Kidney (tissue), 14 donors: ENCODE results near the gene CACNA1S. TPM values are rescaled to one million over a fixed set of nuclear protein-coding genes. Genes with fewer than 3 reads are reported as not detected.
A peak's percentile ranks its signal among the peaks of the same experiment; 100 is the strongest.

Source experiments
- DNase-seq, 5 donors: peaks; one replicate each; pipeline ENCODE4 v3.0.0-alpha.2; 2013 to 2020
- FAIRE-seq: peaks from 2 replicates; lab custom pipeline; 2012; peaks lifted over from hg19 to GRCh38; lab: Jason Lieb, UNC
- H3K27ac ChIP-seq, 2 donors: one replicate each; pipeline ENCODE4 v1.7.0; 2013; ENCODE audit warnings: low read depth in 2 of 2, low read length in 2 of 2, inconsistent platforms in 1 of 2
- H3K27me3 ChIP-seq: one replicate; pipeline ENCODE4 v1.7.1; 2013; ENCODE audit warnings: low read length, inconsistent platforms; ENCODE audit not compliant: control insufficient read depth, insufficient read depth
- H3K36me3 ChIP-seq, 3 donors: one replicate each; pipeline versions ENCODE4 v1.7.0 to v1.7.1; 2013; ENCODE audit warnings: low read length in 3 of 3, control low read depth in 1 of 3, inconsistent platforms in 1 of 3; ENCODE audit not compliant: insufficient read depth in 3 of 3, control insufficient read depth in 2 of 3
- H3K4me1 ChIP-seq, 3 donors: one replicate each; pipeline versions ENCODE4 v1.7.0 to v1.7.1; 2013; ENCODE audit warnings: low read length in 3 of 3, inconsistent platforms in 1 of 3, low read depth in 1 of 3; ENCODE audit not compliant: control insufficient read depth in 2 of 3, insufficient read depth in 2 of 3
- H3K4me3 ChIP-seq, 3 donors: one replicate each; pipeline versions ENCODE4 v1.7.0 to v1.8.1; 2013; ENCODE audit warnings: low read length in 3 of 3, control low read depth in 1 of 3, inconsistent platforms in 1 of 3
- H3K9ac ChIP-seq, 3 donors: one replicate each; pipeline versions ENCODE4 v1.7.0 to v1.7.1; 2013; ENCODE audit warnings: low read length in 3 of 3, control low read depth in 1 of 3, inconsistent platforms in 1 of 3
- H3K9me3 ChIP-seq, 3 donors: one replicate each; pipeline versions ENCODE4 v1.7.0 to v1.7.1; 2013; ENCODE audit warnings: low read length in 3 of 3, control low read depth in 1 of 3, inconsistent platforms in 1 of 3; ENCODE audit not compliant: control insufficient read depth in 2 of 3, insufficient read depth in 1 of 3
- CTCF ChIP-seq: IDR thresholded peaks from 3 replicates; pipeline ENCODE4 v1.5.1; 2012; ENCODE audit warnings: mild to moderate bottlenecking, moderate library complexity, borderline replicate concordance; ENCODE audit not compliant: insufficient read depth; ENCODE audit errors: extremely low read depth
- intact Hi-C: fragments of 100-400 bp; cut with DNase I; formaldehyde crosslinking; loops from one replicate; pipeline ENCODE4 v1.11.1; 2022
- polyA plus RNA-seq: library from polyadenylated mRNA; stranded (reverse); fragments of 350-450 nt; fragmentation: Illumina TruSeq; extraction: RNeasy Lipid Tissue Mini Kit (QIAGEN cat#74804); gene quantifications from one replicate; pipeline ENCODE4 v1.2.3, GENCODE V29; 2014; ENCODE audit warnings: low read depth, low replicate concordance; ENCODE audit not compliant: insufficient read depth
- total RNA-seq: library from RNA; stranded (reverse); fragmentation: NEBNext Ultra II Directional; extraction: Animal tissue kit (Norgen Biotek cat#: 25700); gene quantifications from one replicate; pipeline ENCODE4 v1.2.1, GENCODE V29; 2021
- donor health status: control.
- donor health status: control.
- donor health status: control.
- donor health status: control.
- donor health status: control.
- donor health status: DM: yes; HTN: yes; CAD: no.
- donor health status: Normal renal cell carcinoma (clear cell type).

The CACNA1S gene
- total and polyA plus RNA-seq, 2 donors from 2014 or later = 0.41 TPM; not detected in 1

GRCh38 chr1:201036188-201036842, 75.9 kb downstream of the CACNA1S start:
- Histone ChIP-seq H3K4me1 (no peaks in the 10 kb centered on the region), H3K9ac (no peak overlapping the region), H3K27ac (no peak overlapping the region), H3K9me3 (no peaks in the 10 kb centered on the region), H3K27me3 (no peaks in the 10 kb centered on the region), H3K36me3 (no peaks in the 10 kb centered on the region), H3K4me3 (no peak overlapping the region)
- DNase-seq = peak in 1 of 5 donors; percentile 43
- intact Hi-C loops = no loop called here
- no peak for FAIRE-seq
- TF ChIP-seq CTCF = no peak

GRCh38 chr1:201034671-201035070, 77.6 kb downstream of the CACNA1S start:
- H3K4me1 ChIP-seq = no peaks in the 10 kb centered on the region
- H3K4me3 ChIP-seq = no peak overlapping the region
- intact Hi-C loops = no loop called here
- H3K36me3 ChIP-seq = no peaks in the 10 kb centered on the region
- DNase-seq (peak in 1 of 5 donors; percentile 36), FAIRE-seq (no peak)
- no peak for TF ChIP-seq CTCF
- no peak overlapping the region for H3K27ac ChIP-seq
- no peak overlapping the region for H3K9ac ChIP-seq
- H3K27me3 ChIP-seq = no peaks in the 10 kb centered on the region
- no peaks in the 10 kb centered on the region for H3K9me3 ChIP-seq

GRCh38 chr1:201032408-201032807, 79.8 kb downstream of the CACNA1S start:
- intact Hi-C loops = no loop called here
- FAIRE-seq = no peak
- no peak overlapping the region for H3K9ac ChIP-seq

More at GRCh38 chr1:201032408-201032807, 79.8 kb downstream of the CACNA1S start:
- Histone ChIP-seq H3K4me1 (peaks cover 0 to 10% (median 7%) of the 10 kb centered on the region in 3 donors), H3K27me3 (no peaks in the 10 kb centered on the region), H3K4me3 (no peak overlapping the region), H3K36me3 (no peaks in the 10 kb centered on the region), H3K27ac (no peak overlapping the region), H3K9me3 (no peaks in the 10 kb centered on the region)
- no peak for TF ChIP-seq CTCF
- peak in 1 of 5 donors; percentile 24 for DNase-seq
